HG02938 (cell line): ENCODE measurements around the gene THYN1.
"Not testable (repeated sequence)": the region's sequence is repeated elsewhere in the genome, so short reads cannot be mapped to it uniquely, and the experiment has no call there.

ENCODE experiments used
- ATAC-seq: cut with Tn5 transposase; IDR thresholded peaks from one replicate; pipeline ENCODE4 v1.9.1; 2021; ENCODE audit warnings: mild to moderate bottlenecking, moderate library complexity; ENCODE audit not compliant: unreplicated experiment

Gene THYN1

GRCh38 chr11:134275534-134276395 is 22.6 kb upstream of the THYN1 start, which contains the start of gene GLB1L3:
GLB1L3 (plus strand) TSS chr11:134276379; CDS start chr11:134276741, 362 bp downstream.
- peak; percentile 77 for ATAC-seq

DNA sequence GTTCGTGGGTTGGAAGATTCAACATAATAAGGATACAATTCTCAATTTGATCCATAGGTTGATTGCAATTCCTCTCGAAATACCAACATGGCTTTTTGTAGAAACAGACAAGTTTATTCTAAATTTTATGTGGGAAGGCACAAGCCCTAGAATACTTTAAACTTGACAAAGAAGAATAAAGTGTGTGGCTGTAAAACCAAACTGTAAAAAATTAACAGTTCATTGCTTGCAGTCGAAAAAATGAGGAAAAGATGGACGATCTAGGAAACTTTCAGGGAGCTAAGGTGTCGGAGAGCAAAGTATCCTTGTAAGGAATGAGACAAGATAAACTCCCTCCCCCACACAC is 22.0 kb upstream of the THYN1 start:
- ATAC-seq, result no peak

DNA sequence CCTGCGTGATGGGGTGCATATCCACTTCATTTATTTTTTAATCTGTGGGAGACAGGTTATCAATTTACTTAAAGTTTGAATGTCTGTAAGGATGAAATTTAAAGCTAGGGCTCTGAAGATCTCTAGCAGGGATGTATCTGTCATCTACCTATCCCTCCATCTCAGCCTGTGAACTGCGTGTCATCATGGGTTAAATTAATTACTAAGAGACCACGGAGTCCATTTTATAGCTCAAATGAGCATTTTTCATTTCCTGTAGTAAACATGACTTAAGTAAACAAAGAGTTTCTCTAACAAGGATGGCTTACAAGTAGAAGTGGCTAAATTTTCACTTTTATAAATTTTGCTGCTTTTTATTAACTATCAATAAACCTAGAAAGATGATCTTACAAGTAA is 20.2 kb upstream of the THYN1 start:
- no peak for ATAC-seq

DNA sequence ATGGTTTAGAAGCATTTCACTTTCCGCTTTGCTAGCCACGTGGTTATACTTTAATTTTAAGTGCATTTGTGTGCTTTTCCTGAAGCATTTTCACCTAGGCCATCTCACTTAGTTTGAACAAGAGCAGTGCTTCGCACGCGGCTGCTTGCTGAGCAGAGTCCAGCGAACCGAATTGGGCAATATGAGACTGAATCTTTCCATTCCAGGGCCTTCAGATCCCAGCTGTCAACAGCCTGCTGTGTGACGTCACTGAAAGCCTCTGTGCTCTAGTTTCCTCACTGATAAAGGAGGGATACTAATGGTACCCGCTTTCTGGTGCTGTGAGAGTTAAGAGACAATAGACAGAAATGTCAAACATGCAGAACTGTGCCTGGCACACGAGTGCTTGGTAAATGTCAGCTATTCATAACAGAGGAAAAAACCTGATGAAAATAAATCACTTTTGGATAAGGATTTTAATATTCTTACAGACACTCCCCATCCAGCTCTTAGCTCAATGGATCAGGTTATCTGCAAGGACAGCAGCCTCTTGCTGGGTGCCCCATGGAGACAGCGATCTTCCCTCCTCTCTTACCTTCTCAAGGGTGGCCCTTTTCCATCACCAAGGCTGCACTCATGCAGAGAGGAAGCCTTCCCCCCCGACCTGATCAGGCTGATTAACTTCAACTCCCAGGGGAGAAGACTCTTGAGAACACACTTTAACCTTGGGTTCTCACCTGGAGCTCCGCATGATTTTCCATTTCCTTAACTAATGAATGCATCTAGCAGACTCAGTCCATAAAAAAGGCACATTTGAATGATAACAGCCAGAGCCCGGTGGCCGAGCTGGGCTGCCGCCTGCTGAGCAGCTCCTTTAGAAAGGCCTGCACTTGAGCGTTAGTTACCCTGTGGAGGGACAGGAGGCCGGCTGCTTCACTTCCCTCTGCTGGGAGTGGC is 19.5 kb upstream of the THYN1 start:
- no peak for ATAC-seq

- no peak for ATAC-seq
These were observed 18.8 kb upstream of the THYN1 start for GRCh38 chr11:134271978-134272377.

DNA sequence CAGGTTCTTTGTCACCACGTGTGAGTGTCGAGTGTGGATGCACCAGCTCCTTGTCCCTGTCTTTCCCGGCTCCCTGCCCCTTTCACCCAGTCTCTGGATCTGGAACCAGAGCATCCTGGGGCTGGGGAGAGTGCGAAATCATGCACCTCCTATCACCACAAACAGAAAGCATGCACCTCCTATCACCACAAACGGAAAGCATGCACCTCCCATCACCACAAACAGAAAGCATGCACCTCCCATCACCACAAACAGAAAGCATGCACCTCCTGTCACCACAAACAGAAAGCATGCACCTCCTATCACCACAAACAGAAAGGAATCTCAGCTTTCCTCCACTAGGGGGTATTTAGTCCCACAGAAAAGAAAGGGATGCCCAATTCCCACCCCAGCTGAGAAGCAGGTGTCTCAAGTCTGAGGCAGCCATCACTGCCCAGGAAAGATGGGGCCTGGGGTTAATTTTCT is 17.1 kb upstream of the THYN1 start:
- no peak for ATAC-seq

DNA sequence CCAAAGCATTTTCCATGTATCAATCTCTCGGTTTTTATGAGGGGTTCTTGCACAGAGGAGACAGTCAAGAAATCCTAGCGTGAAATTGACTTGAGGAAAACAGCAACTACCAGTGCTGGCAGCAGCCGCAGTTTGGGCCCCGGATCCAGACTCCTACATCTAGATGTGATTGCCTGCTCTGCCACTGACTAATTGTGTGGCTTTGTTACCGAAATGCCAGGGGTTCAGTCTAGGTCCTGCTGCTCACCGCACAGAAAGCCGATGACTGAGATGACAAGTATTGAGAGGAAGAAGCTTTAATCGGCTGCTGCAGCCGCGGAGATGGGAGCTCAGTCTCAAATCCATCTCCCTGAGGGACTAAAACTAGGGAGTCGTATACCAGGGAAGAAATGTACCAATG is 14.8 kb upstream of the THYN1 start:
- ATAC-seq, result no peak

DNA sequence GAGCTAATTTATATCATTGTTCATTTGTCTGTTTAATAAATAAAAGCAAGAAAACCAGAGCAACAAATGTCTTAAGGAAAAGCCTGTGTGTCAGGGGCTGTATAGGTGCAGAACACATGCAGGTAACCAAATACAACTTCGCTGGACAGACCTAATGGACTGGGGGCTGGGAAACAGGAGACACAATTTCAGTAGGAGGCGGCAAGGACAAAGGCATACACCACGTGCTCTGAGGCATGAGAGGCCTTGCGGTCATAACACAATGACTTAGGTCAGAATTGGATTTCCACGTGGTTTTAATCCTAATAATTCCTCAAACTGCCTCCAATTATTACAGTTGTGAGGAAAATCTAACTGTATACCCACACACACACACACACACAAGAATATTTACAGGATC is 14.3 kb upstream of the THYN1 start:
- no peak for ATAC-seq

GRCh38 chr11:134266841-134267251 is 13.7 kb upstream of the THYN1 start:
- ATAC-seq, result no peak

DNA sequence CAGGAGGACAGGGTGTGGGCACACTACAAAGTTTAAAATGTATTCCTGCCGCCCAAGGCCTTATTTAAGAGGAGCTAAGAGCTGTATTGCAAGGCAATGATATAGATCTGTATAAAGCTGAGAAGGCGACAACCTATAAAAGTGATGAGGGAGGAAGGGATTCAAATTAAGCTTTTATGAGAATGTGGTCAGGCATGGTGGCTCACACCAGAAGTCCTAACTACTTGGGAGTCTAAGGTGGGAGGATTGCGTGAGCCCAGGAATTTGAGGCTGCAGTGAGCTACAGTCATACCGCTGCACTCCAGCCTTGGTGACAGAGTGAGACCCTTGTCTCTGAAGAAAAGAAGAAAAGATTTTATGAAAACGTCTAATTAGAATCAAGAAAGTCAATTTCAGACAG is 13.3 kb upstream of the THYN1 start:
- no peak for ATAC-seq

DNA sequence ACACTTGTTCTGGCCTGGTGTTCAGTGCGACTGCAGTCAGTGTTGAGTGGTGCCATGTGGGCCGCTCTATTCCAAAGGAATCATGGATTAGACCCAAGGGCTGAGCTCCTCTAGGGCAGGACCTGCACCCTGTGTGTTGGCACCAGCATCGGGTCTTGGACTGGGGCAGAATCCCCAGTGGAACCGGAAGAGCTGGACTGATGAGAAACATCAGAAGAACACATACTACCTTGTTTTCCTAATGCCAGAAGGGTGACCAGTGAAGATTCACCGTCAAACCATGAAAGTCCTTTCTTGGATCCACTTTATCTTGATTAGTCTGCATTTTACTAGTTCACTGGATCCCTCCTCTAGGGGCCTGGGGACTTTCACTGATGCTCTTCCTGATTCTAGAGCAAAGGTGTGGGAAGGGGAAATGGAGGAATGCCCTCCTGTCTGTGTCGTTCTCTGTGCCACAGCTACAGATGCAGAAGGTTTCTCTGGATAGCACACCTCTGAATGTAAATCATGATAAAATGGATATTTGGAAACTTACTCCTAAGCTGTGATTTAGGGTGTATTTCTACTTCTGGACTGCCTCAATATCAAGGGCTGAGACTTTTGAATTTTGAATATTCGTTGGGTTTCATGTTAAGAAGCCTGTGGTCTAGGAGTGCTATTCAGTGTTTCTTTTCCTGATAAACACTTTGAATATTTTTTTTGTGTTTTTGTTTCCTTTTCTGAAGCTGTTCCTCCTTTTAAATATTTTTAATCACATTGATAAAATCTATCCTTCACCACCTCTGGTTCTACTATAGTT is 12.0 kb upstream of the THYN1 start:
- no peak for ATAC-seq

GRCh38 chr11:134261626-134262488 is 8.7 kb upstream of the THYN1 start:
- ATAC-seq, result no peak

GRCh38 chr11:134260983-134261382 is 7.8 kb upstream of the THYN1 start:
- no peak for ATAC-seq

GRCh38 chr11:134260503-134260902 is 7.4 kb upstream of the THYN1 start:
- ATAC-seq, result no peak

DNA sequence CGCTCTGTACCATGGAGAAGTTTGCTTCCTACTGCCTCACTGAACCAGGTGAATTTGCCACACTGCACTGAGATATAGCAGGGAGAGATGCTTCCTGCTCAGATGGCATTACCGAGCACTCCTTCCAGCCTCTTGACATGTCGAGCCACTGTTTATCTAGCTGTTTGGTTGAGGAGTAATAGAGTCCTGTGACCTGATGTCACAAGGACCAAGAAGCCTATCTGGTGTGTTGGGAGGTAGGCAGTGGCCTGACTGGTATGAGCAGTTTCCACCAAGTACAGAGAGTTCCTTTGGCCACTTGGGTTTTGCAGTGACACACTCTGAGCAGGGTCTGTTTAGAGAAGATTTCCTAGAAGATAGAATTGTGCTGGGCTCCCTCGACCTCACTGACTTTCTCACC is 5.4 kb upstream of the THYN1 start:
- no peak for ATAC-seq

DNA sequence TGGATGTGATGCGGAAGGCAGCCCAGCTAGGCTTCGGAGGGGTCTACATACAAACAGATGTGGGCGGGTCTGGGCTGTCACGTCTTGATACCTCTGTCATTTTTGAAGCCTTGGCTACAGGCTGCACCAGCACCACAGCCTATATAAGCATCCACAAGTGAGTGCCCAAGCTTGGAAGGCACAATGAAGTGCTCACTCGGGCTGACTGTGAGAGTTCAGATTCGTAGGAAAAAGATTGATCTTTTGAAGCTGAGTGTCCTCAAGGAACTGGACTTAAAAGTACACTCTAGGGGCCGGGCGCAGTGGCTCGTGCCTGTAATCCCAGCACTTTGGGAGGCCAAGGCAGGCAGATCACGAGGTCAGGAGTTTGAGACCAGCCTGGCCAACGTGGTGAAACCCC is 3.9 kb upstream of the THYN1 start:
- ATAC-seq, result no peak

GRCh38 chr11:134255184-134255561 is 2.0 kb upstream of the THYN1 start:
- ATAC-seq, result not testable (repeated sequence)

DNA sequence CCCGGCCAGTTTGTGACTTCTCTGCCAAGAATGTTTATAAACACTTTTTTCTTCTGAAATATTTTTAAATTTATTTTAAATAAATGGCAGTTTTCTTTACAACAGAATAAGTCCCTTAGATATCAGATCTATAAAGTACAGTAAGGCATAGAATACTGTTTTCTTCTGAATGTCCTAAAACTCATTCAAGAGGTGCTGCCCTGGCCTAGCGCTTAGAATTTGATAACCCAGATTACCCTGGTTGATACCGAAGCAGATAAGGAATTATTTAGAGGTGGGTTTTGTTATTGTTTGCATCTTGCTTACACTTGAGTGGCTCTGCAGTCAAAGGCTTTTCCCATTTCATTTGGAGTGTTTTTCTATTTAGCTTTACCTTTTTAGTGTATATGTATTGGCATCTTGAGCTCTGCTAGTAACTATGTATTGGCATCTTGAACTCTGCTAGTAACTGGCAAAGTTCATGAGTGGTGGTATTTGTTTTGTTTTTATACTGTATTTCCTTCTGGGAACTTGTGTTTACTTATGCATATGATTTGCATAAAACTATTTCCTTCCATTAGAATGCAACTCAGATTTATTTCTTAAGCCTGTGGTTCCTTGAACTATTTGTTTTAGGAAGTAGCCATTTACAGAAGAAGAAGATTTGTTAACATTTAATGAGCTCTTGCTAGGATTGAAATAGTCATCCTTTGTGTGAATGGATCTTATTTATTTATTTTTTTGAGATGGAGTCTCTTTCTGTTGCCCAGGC is 1.5 kb upstream of the THYN1 start:
- ATAC-seq, result no peak
